ENCODE results near the gene MATN3.

DNA sequence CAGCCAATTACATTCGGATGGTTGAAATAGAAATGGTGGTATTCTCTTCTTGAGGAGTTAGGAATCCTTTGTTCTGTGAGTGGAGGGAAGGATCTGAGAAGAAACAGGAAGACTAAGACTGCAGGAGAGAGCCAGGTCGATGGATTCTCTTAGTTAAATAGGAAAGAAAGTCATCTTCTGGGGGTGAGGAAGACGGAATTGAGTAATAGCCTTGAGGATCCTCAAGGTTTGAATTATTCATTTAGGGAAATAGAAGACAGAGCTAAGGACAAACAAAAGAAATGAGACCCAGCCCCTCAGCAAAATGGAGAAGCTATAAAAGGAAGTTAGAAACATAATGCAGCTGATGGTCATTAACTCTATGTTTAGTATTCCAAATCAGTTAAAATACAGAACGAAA is 37.2 kb upstream of the MATN3 start:
- TF ChIP-seq EZH2 (IDR thresholded peaks at IDR 0.05; ENCODE audit: borderline replicate concordance, low read depth, low read length, poor library complexity, severe bottlenecking): no peak
- TF ChIP-seq, protein P1, sequence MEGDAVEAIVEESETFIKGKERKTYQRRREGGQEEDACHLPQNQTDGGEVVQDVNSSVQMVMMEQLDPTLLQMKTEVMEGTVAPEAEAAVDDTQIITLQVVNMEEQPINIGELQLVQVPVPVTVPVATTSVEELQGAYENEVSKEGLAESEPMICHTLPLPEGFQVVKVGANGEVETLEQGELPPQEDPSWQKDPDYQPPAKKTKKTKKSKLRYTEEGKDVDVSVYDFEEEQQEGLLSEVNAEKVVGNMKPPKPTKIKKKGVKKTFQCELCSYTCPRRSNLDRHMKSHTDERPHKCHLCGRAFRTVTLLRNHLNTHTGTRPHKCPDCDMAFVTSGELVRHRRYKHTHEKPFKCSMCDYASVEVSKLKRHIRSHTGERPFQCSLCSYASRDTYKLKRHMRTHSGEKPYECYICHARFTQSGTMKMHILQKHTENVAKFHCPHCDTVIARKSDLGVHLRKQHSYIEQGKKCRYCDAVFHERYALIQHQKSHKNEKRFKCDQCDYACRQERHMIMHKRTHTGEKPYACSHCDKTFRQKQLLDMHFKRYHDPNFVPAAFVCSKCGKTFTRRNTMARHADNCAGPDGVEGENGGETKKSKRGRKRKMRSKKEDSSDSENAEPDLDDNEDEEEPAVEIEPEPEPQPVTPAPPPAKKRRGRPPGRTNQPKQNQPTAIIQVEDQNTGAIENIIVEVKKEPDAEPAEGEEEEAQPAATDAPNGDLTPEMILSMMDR (conservative IDR thresholded peaks at IDR 0.05; ENCODE audit: low read depth, low read length): no peak
